ACC112 (cell line): ENCODE results near the gene ADGRL1.

ENCODE experiments used
- H2AFZ ChIP-seq: fragments of 200-600 bp; sonication (generic); one replicate; pipeline ENCODE4 v1.6.0; 2017; ENCODE audit warnings: antibody characterized with exemption, low read length; ENCODE audit not compliant: unreplicated experiment
- H3K27ac ChIP-seq: fragments of 200-600 bp; sonication (generic); 2 replicates; pipeline ENCODE4 v1.5.1; 2014; ENCODE audit warnings: low read depth, mild to moderate bottlenecking, antibody characterized with exemption, low read length, moderate library complexity
- H3K27me3 ChIP-seq: fragments of 200-600 bp; sonication (generic); 2 replicates; pipeline ENCODE4 v1.6.1; 2014; ENCODE audit warnings: mild to moderate bottlenecking, antibody characterized with exemption, low read length, moderate library complexity, mixed read lengths; ENCODE audit not compliant: insufficient read depth
- H3K36me3 ChIP-seq: fragments of 200-600 bp; sonication (generic); 2 replicates; pipeline ENCODE4 v1.6.1; 2016; ENCODE audit warnings: mild to moderate bottlenecking, antibody characterized with exemption, low read length, moderate library complexity, mixed read lengths; ENCODE audit not compliant: insufficient read depth
- H3K4me1 ChIP-seq: fragments of 200-600 bp; sonication (generic); one replicate; pipeline ENCODE4 v1.6.1; 2016; ENCODE audit warnings: low read length, mixed read lengths; ENCODE audit not compliant: insufficient read depth, unreplicated experiment, control insufficient read depth
- H3K4me3 ChIP-seq: fragments of 200-600 bp; sonication (generic); 2 replicates; pipeline ENCODE4 v1.5.1; 2014; ENCODE audit warnings: mild to moderate bottlenecking, low read depth, low read length
- H3K79me2 ChIP-seq: fragments of 200-600 bp; sonication (generic); one replicate; pipeline ENCODE4 v1.6.0; 2016; ENCODE audit warnings: low read length; ENCODE audit not compliant: control insufficient read depth, unreplicated experiment, insufficient read depth

Gene ADGRL1

GRCh38 chr19:14107581-14108461 lies 98.1 kb downstream of the ADGRL1 start:
- Histone ChIP-seq H3K36me3 (no peaks in the 10 kb centered on the region), H3K4me1 (peaks cover 9% of the 10 kb centered on the region), H3K4me3 (no peak overlapping the region), H2AFZ (no peak overlapping the region), H3K27ac (no peak overlapping the region), H3K79me2 (peaks cover 20% of the 10 kb centered on the region), H3K27me3 (no peaks in the 10 kb centered on the region)

GRCh38 chr19:14106840-14107239 lies 99.1 kb downstream of the ADGRL1 start:
- no peaks in the 10 kb centered on the region for H3K36me3 ChIP-seq
- H3K27me3 ChIP-seq, result no peaks in the 10 kb centered on the region
- H3K79me2 ChIP-seq, result peaks cover 12% of the 10 kb centered on the region
- no peak overlapping the region for H3K4me3 ChIP-seq
- H3K4me1 ChIP-seq, result peaks cover 6% of the 10 kb centered on the region
- H3K27ac ChIP-seq, result no peak overlapping the region
- H2AFZ ChIP-seq, result no peak overlapping the region

GRCh38 chr19:14105680-14106079 lies 100.3 kb downstream of the ADGRL1 start:
- Histone ChIP-seq H3K79me2 (peaks cover 2% of the 10 kb centered on the region), H3K4me1 (peaks cover 5% of the 10 kb centered on the region), H3K27me3 (no peaks in the 10 kb centered on the region), H3K36me3 (no peaks in the 10 kb centered on the region), H3K27ac (no peak overlapping the region), H3K4me3 (no peak overlapping the region), H2AFZ (no peak overlapping the region)

GRCh38 chr19:14103310-14103709 lies 102.7 kb downstream of the ADGRL1 start:
- H2AFZ ChIP-seq, result no peak overlapping the region
- no peaks in the 10 kb centered on the region for H3K27me3 ChIP-seq
- H3K4me1 ChIP-seq, result peaks cover 5% of the 10 kb centered on the region
- H3K4me3 ChIP-seq, result no peak overlapping the region
- H3K27ac ChIP-seq, result no peak overlapping the region
- no peaks in the 10 kb centered on the region for H3K36me3 ChIP-seq
- H3K79me2 ChIP-seq, result no peaks in the 10 kb centered on the region

GRCh38 chr19:14102756-14103155 lies 103.2 kb downstream of the ADGRL1 start:
- no peaks in the 10 kb centered on the region for H3K36me3 ChIP-seq
- H3K27ac ChIP-seq, result peak overlapping the region; percentile 19; the same call in 1 of the 2 replicates
- no peaks in the 10 kb centered on the region for H3K27me3 ChIP-seq
- H3K79me2 ChIP-seq, result no peaks in the 10 kb centered on the region
- no peak overlapping the region for H3K4me3 ChIP-seq
- no peak overlapping the region for H2AFZ ChIP-seq
- peaks cover 5% of the 10 kb centered on the region for H3K4me1 ChIP-seq

GRCh38 chr19:14102102-14102696 lies 103.8 kb downstream of the ADGRL1 start:
- H2AFZ ChIP-seq, result no peak overlapping the region
- no peaks in the 10 kb centered on the region for H3K36me3 ChIP-seq
- no peaks in the 10 kb centered on the region for H3K27me3 ChIP-seq
- peak overlapping the region; percentile 19; the same call in 1 of the 2 replicates for H3K27ac ChIP-seq
- peaks cover 5% of the 10 kb centered on the region for H3K4me1 ChIP-seq
- no peak overlapping the region for H3K4me3 ChIP-seq
- H3K79me2 ChIP-seq, result no peaks in the 10 kb centered on the region

- no peak overlapping the region for H3K4me3 ChIP-seq
- H3K27ac ChIP-seq, result no peak overlapping the region
- no peaks in the 10 kb centered on the region for H3K79me2 ChIP-seq
- no peaks in the 10 kb centered on the region for H3K27me3 ChIP-seq
- peaks cover 8% of the 10 kb centered on the region; the same call in 1 of the 2 replicates for H3K36me3 ChIP-seq
- H2AFZ ChIP-seq, result no peak overlapping the region
- peaks cover 5% of the 10 kb centered on the region for H3K4me1 ChIP-seq
Observed at GRCh38 chr19:14101003-14101545, 104.9 kb downstream of the ADGRL1 start.
